K562 (cell line): ENCODE data around the gene FCHSD1. TPM values are rescaled to one million over a fixed set of nuclear protein-coding genes. Genes with fewer than 3 reads are reported as not detected.

ENCODE experiments used
- ATF1 ChIP-seq, 2 experiments: fragments of 450-650 bp in 1 of 2; IDR thresholded peaks; 2 replicates each; pipeline ENCODE4 v1.6.1; 2016; ENCODE audit warnings: missing compliant biosample characterization in 1 of 2, missing genetic modification characterization in 1 of 2
- BRF1 ChIP-seq: IDR thresholded peaks from 3 replicates; pipeline ENCODE4 v1.6.1; 2011; ENCODE audit warnings: borderline replicate concordance, mild to moderate bottlenecking; ENCODE audit not compliant: insufficient read length; ENCODE audit errors: extremely low read depth
- GABPB1 ChIP-seq: sonication (generic); formaldehyde crosslinking; IDR thresholded peaks from 2 replicates; pipeline ENCODE4 v1.8.0; 2022; ENCODE audit warnings: mild to moderate bottlenecking, missing genetic modification reagents
- GABPB2 ChIP-seq: fragments of 250-450 bp; sonication (Bioruptor Pico); conservative IDR thresholded peaks from 2 replicates; pipeline ENCODE4 v1.5.1; 2021; ENCODE audit warnings: mild to moderate bottlenecking
- HDAC3 ChIP-seq: fragments of 450-650 bp; IDR thresholded peaks from 2 replicates; pipeline ENCODE4 v1.6.1; 2018; ENCODE audit warnings: borderline replicate concordance, mild to moderate bottlenecking, moderate library complexity; ENCODE audit not compliant: partially characterized antibody
- HNRNPH1 ChIP-seq: fragments of 200-400 bp; formaldehyde crosslinking; optimal IDR thresholded peaks from 2 replicates; pipeline ENCODE3; 2017; ENCODE audit warnings: low read depth, mild to moderate bottlenecking, low read length, moderate library complexity
- NFRKB ChIP-seq: fragments of 450-650 bp; IDR thresholded peaks from 2 replicates; pipeline ENCODE4 v1.6.1; 2016; ENCODE audit warnings: low read depth
- PHF20 ChIP-seq: fragments of 450-650 bp; IDR thresholded peaks from 2 replicates; pipeline ENCODE4 v1.6.1; 2018; ENCODE audit not compliant: partially characterized antibody
- RAD51 ChIP-seq: fragments of 450-650 bp; IDR thresholded peaks from 2 replicates; pipeline ENCODE4 v1.7.1; 2016; ENCODE audit warnings: low read depth, mild to moderate bottlenecking, borderline replicate concordance
- RBM14 ChIP-seq: fragments of 200-400 bp; formaldehyde crosslinking; IDR thresholded peaks from 2 replicates; pipeline ENCODE4 v1.6.1; 2018; ENCODE audit warnings: low read depth, mild to moderate bottlenecking, low read length, moderate library complexity, borderline replicate concordance; ENCODE audit not compliant: insufficient read depth
- RBM17 ChIP-seq: fragments of 200-400 bp; formaldehyde crosslinking; IDR thresholded peaks from 2 replicates; pipeline ENCODE4 v1.6.1; 2017; ENCODE audit warnings: low read depth, mild to moderate bottlenecking, low read length, borderline replicate concordance
- RBM34 ChIP-seq: fragments of 200-400 bp; formaldehyde crosslinking; IDR thresholded peaks from 2 replicates; pipeline ENCODE4 v1.6.1; 2018; ENCODE audit warnings: low read length, borderline replicate concordance; ENCODE audit not compliant: insufficient read depth
- SRF ChIP-seq, 2 experiments: fragments of 250-450, 450-650 bp in 1 of 2; sonication (Bioruptor Pico) in 1 of 2; sonication (generic) in 1 of 2; formaldehyde crosslinking; IDR thresholded peaks; 2 replicates each; pipeline versions ENCODE4 v1.5.0 to v1.5.1; 2020 to 2022; ENCODE audit warnings: mild to moderate bottlenecking in 1 of 2, missing genetic modification reagents in 1 of 2
- ZBTB1 ChIP-seq: sonication (generic); formaldehyde crosslinking; IDR thresholded peaks from 2 replicates; pipeline ENCODE4 v1.8.1; 2023; ENCODE audit warnings: missing genetic modification reagents, low read depth, mild to moderate bottlenecking, borderline replicate concordance
- ZNF253 ChIP-seq: fragments of 250-450 bp; sonication (Bioruptor Pico); conservative IDR thresholded peaks from 2 replicates; pipeline ENCODE4 v1.6.1; 2021; ENCODE audit warnings: mild to moderate bottlenecking
- ZNF263 ChIP-seq: sonication (generic); formaldehyde crosslinking; IDR thresholded peaks from 2 replicates; pipeline ENCODE4 v1.8.0; 2022; ENCODE audit warnings: mild to moderate bottlenecking, missing genetic modification reagents, borderline replicate concordance
- ZNF695 ChIP-seq: fragments of 450-650 bp; formaldehyde crosslinking; IDR thresholded peaks from 2 replicates; pipeline ENCODE4 v1.4.0; 2020; ENCODE audit warnings: mild to moderate bottlenecking, moderate library complexity
- polyA plus RNA-seq, 8 experiments: library from polyadenylated mRNA; depleted of rRNA in 4 of 8; stranded (reverse) in 5 of 8; unstranded in 3 of 8; fragments of >200 nt; fragmentation: Nextera tagmentation in 2 of 8; fragmentation: Illumina TruSeq in 1 of 8; extraction: Ambion mirVana in 2 of 8; extraction: Trizol in 1 of 8; gene quantifications; 2 replicates each; pipeline versions ENCODE4 v1.2.1 to v1.2.3, GENCODE V29; 2011 to 2014; ENCODE audit warnings: inconsistent platforms in 1 of 8, missing spikeins in 1 of 8
- total RNA-seq, 7 experiments: library from RNA; depleted of rRNA in 6 of 7; stranded (reverse); fragments of >200 nt in 6 of 7; fragmentation: Illumina TruSeq in 2 of 7; extraction: Trizol in 2 of 7; gene quantifications; 2 replicates each; pipeline versions ENCODE4 v1.2.1 to v1.2.3, GENCODE V29; 2011 to 2021; ENCODE audit warnings: low replicate concordance in 1 of 7
- TF ChIP-seq, protein P1 (sequence below): sonication (generic); formaldehyde crosslinking; IDR thresholded peaks from 2 replicates; pipeline ENCODE4 v1.4.0; 2020; ENCODE audit warnings: mild to moderate bottlenecking, missing genetic modification reagents
- TF ChIP-seq, protein P2 (sequence below): fragments of 200-800 bp; sonication (Bioruptor generic); IDR thresholded peaks from 2 replicates; pipeline ENCODE4 v1.6.1; 2016; ENCODE audit warnings: missing genetic modification characterization, missing compliant biosample characterization
- TF ChIP-seq, protein P3 (sequence below): fragments of 250-450 bp; sonication (Bioruptor Pico); IDR thresholded peaks from 2 replicates; pipeline ENCODE4 v1.9.0; 2021; ENCODE audit warnings: mild to moderate bottlenecking

FCHSD1 gene
- total and polyA plus RNA-seq, 9 of the 15 experiments (the other 6 are each of a cell fraction or from before 2014, with no cell fraction given) = 0.35 to 37.5 (median 13.6) TPM

DNA sequence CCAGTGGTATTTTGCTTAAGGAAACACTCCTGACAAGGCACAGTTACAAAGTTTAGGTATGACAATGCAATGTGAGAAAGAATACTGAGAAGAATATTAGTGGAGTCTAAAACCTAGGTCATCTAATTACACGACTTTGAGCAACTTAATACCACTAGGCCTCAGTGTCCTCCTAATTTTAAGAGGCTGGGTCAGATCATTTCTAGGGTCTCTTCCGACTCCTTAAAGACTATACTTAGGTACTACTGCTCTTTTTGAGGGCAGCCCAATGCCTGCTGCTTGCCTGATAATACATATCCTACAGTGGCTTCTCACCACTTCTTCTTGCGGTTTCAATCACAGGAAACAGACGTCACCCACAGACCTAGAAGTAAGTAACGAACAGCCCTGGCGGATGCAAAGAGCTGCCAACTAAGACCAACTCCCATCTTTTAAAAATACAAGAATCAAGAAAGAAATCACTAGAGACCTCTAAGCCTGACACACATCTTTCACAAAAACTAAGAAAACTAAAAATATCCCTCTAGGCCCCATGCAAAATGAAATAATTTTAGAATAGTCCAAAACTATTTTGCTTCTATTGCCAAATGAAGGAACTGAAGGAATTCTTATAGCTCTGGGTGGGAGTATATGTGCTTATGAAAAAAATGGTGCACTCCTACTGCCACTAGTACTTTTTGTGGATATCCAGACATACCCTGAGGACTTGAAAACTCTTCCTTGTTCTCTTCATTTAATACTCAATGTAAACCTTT, 45.5 kb downstream of the FCHSD1 start (continued):
- TF ChIP-seq, protein P1, sequence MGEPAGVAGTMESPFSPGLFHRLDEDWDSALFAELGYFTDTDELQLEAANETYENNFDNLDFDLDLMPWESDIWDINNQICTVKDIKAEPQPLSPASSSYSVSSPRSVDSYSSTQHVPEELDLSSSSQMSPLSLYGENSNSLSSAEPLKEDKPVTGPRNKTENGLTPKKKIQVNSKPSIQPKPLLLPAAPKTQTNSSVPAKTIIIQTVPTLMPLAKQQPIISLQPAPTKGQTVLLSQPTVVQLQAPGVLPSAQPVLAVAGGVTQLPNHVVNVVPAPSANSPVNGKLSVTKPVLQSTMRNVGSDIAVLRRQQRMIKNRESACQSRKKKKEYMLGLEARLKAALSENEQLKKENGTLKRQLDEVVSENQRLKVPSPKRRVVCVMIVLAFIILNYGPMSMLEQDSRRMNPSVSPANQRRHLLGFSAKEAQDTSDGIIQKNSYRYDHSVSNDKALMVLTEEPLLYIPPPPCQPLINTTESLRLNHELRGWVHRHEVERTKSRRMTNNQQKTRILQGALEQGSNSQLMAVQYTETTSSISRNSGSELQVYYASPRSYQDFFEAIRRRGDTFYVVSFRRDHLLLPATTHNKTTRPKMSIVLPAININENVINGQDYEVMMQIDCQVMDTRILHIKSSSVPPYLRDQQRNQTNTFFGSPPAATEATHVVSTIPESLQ = no peak
- TF ChIP-seq SRF (CRISPR knock-in tag; IDR thresholded peaks at IDR 0.05) (no peak), RBM17 (no peak), RBM14 (no peak), HDAC3 (peak; percentile 77), NFRKB (no peak), ZNF253 (no peak), ATF1 (CRISPR knock-in tag; IDR thresholded peaks at IDR 0.05) (no peak), ATF1 (tag; IDR thresholded peaks at IDR 0.05) (peak; percentile 85), GABPB2 (CRISPR knock-in tag) (no peak), ZNF695 (CRISPR knock-in tag) (no peak), BRF1 (no peak), GABPB1 (CRISPR knock-in tag) (no peak), ZBTB1 (CRISPR knock-in tag) (no peak), RBM34 (no peak), RAD51 (no peak), HNRNPH1 (no peak), ZNF263 (CRISPR knock-in tag) (no peak), PHF20 (no peak)
- TF ChIP-seq, protein P2, sequence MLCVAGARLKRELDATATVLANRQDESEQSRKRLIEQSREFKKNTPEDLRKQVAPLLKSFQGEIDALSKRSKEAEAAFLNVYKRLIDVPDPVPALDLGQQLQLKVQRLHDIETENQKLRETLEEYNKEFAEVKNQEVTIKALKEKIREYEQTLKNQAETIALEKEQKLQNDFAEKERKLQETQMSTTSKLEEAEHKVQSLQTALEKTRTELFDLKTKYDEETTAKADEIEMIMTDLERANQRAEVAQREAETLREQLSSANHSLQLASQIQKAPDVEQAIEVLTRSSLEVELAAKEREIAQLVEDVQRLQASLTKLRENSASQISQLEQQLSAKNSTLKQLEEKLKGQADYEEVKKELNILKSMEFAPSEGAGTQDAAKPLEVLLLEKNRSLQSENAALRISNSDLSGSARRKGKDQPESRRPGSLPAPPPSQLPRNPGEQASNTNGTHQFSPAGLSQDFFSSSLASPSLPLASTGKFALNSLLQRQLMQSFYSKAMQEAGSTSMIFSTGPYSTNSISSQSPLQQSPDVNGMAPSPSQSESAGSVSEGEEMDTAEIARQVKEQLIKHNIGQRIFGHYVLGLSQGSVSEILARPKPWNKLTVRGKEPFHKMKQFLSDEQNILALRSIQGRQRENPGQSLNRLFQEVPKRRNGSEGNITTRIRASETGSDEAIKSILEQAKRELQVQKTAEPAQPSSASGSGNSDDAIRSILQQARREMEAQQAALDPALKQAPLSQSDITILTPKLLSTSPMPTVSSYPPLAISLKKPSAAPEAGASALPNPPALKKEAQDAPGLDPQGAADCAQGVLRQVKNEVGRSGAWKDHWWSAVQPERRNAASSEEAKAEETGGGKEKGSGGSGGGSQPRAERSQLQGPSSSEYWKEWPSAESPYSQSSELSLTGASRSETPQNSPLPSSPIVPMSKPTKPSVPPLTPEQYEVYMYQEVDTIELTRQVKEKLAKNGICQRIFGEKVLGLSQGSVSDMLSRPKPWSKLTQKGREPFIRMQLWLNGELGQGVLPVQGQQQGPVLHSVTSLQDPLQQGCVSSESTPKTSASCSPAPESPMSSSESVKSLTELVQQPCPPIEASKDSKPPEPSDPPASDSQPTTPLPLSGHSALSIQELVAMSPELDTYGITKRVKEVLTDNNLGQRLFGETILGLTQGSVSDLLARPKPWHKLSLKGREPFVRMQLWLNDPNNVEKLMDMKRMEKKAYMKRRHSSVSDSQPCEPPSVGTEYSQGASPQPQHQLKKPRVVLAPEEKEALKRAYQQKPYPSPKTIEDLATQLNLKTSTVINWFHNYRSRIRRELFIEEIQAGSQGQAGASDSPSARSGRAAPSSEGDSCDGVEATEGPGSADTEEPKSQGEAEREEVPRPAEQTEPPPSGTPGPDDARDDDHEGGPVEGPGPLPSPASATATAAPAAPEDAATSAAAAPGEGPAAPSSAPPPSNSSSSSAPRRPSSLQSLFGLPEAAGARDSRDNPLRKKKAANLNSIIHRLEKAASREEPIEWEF (CRISPR knock-in tag) = no peak
- TF ChIP-seq, protein P3, sequence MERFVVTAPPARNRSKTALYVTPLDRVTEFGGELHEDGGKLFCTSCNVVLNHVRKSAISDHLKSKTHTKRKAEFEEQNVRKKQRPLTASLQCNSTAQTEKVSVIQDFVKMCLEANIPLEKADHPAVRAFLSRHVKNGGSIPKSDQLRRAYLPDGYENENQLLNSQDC (CRISPR knock-in tag) = no peak
